ENCODE measurements around the gene HDAC5. TPM values are rescaled to one million over a fixed set of nuclear protein-coding genes. Genes with fewer than 3 reads are reported as not detected.
"Not testable (repeated sequence)": the region's sequence is repeated elsewhere in the genome, so short reads cannot be mapped to it uniquely, and the experiment has no call there.

Gene HDAC5
- total RNA-seq, 1 donor from 2014 or later = 26.7 TPM

DNA sequence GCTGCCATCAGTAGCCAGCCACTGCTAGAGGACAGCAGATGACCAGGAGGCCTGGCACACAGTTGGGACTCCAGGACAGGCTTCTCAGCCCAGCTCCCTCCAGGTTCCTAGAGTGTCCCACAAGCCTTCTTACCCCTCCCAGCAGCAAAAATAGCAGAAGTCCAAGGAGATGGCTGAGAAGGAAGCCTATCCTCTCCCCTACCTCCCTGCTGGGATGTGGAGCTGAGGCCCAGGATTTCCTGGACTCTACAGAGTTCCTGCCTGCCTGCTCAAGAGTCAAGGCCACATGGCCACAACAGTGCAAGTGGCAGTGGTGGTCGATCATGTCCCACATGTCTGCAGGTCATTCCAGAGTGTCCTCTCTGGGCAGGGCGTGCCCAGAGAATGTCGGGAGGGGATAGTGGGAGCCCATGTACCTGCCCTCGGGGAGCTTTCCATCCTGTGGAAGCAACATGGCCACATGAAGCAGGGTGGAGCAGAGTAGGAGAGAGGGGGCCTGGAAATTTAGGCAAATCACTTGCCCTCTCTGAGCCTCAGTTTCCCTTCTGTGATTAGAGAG is 10.6 kb upstream of the HDAC5 start:
- no peak for DNase-seq (ENCODE audit: low spot score)

DNA sequence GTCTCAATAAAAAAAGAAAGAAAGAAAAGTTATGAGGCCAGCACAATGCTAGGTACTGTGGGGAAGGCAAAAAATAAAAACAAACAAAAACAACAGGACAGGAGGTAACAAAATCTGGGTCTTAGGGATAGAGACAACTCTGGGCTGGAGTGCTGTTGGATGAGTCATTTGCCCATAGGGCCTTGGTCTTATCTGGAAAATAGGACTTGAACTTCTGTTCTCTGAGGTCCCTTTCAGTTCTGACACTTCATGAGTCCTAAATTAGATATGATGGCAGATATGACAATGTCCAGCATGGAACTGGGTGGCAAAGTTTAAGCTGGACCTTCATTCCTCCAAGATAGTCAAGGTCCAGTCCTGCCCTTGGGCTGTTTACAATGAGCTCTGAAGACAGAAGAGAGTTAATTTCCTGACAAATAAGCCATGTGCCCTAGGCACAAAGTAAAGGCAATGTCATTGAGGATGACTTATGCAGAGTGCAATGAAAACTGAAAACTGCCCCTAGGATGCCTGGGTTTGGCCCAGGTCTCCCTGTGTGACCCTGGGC is 8.9 kb upstream of the HDAC5 start:
- DNase-seq (ENCODE audit: low spot score) = no peak

DNA sequence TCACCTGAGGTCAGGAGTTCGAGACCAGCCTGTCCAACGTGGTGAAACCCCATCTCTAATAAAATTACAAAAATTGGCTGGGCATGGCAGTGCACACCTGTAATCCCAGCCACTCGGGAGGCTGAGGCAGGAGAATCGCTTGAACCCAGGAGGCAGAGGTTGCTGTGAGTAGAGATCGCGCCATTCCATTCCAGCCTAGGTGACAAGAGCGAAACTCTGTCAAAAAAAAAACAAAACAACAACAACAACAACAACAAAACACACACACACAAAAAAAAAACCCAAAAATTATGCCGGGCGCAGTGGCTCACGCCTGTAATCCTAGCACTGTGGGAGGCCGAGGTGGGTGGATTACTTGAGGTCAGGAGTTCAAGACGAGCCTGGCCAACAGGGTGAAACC is 7.9 kb upstream of the HDAC5 start:
- DNase-seq (ENCODE audit: low spot score) = not testable (repeated sequence)

DNA sequence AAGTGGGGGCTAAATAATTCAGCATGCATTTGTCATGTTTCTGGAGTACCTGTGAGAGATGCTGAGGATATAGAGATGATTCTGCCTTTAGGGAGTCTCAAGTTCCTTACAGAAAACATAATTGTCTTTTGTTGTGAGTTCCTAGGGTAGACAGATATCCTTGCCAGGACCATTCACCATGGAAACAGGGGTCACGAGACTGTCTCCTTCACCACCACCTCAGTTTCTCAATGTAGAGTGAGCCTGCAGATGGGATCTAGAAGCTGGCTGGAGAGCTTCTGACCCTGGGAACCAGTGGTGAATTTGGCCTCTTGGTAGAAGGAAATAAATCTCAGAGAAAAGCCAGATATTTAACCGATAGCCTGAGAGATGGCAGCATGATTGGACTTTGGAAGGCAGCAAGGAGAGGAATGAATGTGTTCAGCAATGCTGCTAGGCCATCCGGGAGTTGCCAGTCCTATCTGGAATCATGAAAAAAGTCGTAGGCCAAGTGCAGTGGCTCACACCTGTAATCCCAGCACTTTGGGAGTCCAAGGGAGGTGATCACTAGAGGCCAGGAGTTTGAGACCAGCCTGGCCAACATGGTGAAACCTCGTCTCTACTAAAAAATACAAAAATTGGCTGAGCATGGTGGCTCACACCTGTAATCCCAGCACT is 7.4 kb upstream of the HDAC5 start:
- DNase-seq (ENCODE audit: low spot score) = no peak

DNA sequence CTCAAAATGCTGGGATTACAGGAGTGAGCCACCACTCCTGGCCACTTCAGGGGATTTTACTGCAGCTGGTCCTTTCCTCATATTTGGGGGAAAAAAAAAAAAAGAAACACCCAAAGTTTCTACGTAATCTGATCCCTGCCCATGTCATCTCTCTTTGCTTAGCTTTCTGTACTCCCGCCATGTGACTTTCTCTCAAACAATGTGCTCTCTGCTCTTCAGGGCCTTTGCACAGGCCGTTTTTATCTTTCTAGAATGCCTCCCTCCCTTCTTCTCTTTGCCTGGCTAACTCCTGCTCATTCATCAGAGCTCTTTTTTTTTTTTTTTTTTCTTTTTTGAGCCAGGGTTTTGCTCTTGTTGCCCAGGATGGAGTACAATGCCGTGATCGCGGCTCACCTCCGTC is 4.9 kb upstream of the HDAC5 start:
- no peak for DNase-seq (ENCODE audit: low spot score)

DNA sequence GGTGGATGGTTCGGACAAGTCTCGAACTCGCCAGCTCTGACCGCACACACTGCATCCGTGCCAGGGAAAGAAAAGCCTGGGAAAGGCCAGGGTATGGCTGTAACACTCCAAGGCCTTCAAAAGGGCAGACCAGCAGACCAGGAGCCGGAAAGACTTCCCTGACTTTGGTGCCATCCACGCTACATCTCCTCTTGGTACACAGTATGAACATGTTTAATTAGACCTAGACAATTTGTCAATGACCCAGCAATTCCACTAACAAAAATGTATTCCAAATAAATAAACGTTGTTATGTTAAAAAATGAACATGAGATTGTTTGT is 637 bp upstream of the HDAC5 start:
- no peak for DNase-seq (ENCODE audit: low spot score)

DNA sequence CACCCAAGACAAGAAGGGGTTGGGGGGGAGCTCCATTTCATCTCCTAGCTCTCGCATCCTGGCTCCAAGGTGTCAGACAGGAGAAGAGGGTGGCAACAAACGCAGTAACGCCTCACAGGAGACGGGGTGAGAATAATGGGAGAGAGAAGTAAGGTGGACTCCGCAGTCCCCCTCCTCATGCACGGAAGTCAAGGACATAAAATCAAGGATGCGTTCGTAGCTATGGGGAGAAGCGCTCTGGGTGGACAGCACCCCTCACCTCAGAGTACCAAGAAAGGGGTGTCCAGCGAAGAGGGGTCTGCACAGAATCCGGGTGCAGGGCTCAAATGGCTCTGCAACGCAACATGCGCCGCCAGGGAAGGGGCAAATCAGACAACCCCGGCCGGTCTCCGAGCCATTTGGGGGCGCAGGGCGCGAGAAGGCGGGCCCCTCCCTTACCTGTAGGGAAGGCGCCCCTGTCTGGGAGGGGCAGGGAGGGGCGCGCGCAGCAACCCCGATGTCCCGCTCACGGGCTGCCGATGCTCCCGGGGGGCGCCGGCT is 555 bp downstream of the HDAC5 start:
- DNase-seq (ENCODE audit: low spot score) = no peak

DNA sequence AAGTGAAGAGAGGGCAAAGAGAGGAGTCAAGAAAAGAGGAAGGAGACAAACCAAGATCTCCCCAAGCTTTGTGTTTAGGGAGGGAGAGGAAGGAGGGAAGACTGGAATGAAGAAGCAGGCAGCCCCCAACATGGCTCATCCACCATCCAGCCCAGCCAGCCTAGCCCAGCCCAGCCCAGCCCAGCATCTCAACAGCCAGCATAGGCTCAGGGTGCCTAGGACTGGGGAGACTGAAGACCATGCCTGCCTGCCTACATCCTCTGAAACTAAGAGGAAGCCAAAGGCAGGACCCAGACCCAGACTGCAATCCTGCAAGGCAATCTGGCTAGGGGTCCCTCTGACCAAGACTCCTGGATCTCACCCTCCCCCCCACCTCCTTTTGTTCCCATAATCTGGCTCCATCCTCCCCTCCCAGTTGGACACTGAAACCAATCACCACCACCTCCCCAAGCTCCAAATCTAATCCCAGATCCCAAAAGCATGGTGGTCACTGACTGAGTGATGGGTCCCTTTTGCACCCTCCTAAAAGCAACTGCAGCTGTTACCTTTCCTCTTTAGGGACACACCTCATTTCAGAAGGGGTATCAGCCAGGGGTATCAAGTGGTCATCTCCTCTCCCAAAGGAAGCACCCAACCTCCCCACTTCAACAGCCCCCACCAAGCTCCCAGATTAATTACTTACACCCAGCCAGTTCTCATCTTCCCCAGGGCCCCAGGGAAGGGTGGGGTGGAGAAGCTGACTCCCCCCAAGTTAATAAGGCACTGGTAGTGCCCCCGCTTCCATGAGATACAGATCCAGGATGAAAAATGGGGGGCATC is 1.2 kb downstream of the HDAC5 start:
- no peak for DNase-seq (ENCODE audit: low spot score)

DNA sequence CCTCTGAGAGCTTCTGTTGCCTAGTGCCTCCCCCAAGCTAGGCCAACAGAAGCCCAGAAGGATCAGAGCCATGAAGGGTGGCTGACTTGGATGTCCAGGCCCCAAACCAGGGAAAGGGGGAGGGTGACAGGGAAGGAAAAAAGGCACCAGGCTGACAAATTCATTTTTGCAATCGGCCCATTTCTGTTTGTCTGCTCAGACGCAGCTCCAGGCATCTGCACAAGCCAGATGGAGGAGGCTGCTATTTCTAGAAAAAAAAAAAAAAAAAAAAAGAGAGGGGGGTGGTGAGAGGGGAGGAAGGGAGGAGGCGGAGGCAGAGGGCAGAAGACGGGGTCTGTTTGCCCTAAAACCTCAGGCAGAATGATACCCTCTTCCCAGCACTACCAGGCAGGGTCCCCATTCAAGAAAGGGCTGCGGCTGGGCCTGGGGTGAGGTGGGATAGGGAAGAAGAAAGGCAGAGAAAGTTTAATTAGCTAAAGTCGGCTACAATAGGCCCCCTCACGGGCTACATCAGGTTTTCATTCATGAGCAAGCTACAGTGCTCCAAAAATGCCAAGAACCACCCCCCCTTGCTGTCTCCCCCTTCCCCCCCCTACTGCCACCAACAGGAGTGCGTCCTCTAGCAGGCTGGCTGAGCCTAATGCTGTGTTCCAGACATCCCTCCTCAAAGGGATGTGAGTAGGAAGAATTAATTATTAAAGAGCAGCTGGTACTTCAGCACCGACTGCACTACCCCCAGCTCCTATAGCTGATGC is 2.4 kb downstream of the HDAC5 start:
- no peak for DNase-seq (ENCODE audit: low spot score)

DNA sequence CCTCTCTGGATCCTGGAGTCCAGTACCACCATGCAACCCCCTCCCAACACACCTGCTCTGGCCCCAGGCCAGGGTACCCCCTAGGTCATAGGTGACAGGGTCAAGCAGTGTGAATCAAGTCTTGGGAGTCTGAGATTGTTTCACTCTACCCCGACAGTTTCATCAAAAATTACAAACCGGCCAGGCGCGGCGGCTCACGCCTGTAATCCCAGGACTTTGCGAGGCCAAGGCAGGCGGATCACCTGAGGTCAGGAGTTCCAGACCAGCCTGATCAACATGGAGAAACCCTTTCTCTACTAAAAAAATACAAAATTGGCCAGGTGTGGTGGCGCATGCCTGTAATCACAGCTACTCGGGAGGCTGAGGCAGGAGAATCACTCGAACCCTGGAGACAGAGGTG is 3.2 kb downstream of the HDAC5 start:
- not testable (repeated sequence) for DNase-seq (ENCODE audit: low spot score)

DNA sequence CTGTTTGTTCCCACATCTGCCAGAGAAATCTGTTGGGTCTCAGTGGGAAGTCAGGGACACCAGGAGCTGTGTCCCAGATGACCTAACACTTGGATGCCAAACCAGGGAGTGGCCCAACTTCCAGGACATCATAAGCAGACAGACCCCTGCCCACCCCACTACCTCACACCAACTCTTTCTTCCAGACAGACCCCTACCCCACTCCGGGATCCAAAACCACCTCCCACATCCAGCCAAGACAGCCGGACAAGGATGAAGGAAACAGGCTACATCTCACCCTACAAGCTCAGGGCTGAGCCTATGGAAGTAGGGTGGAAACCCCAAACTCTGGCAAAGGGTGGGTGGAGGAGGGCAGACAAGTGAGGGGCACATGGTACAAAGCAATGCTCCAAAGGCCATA is 3.6 kb downstream of the HDAC5 start:
- no peak for DNase-seq (ENCODE audit: low spot score)

DNA sequence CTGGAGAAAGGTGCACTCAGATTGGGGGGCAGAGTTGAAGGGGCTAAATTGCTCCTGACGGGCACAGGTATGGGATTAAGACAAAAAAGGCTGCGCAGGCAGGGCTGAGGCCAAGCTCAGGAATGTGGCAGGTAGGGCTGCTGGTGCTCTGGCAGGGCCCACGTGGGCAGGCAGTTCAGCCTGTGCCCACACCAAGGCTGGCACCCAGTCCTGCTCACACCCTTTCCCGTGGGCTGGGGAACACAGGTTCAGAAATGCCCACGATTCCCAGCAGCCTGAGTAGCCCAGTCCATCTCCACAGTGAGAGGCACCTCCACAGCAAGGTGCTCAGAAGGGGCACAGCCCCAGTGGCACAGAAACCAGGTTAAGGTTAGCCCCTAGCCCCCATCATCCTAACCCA is 4.4 kb downstream of the HDAC5 start:
- DNase-seq (ENCODE audit: low spot score) = no peak

DNA sequence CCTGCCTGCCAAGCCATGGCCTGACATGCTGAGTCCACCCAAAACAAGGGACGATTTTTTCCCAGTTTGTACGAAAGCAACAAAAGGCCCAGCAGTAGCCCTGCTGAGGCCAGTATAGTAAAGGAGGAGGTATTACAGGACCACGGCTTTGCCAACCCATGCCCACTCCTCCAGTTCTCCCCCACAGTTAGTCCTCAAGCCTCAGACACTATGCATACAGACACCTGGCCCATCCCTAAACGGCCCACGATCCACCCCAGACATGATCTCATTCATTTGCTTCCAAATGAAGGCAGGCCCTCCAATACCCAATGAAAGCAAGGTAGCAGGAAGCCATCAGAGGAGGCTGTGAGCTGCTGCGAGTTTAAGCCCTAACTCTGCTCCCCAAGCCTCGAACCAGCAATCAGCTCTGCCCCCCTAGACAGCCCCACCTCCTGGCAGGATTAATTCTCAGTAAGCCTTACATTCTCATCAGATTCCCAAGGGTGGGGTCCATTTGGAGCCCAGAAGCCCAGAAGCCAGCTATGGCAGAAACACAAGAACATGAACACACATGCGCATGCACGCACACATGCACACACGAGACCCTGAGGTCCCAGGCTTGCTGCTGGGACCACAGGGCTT is 4.9 kb downstream of the HDAC5 start:
- no peak for DNase-seq (ENCODE audit: low spot score)

DNA sequence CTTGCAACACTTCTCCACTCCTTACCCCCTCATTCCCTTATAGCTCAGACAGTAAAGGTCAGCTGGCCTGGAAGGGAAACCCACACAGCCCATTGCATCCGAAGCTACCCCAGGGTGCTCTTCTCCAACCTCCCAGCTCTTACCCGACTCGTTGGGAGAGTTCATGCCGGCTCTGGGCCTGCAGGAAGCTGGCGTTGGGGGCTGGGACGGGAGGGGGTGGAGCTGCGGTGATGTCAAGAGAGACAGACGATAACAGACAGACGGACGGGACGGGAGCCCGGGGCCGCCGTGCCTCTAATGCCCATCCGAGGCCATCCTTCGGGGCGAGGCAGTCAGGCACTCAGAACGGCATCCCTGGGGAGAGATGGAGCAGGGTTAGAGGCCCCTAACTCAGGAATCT is 6.1 kb downstream of the HDAC5 start:
- DNase-seq (ENCODE audit: low spot score) = no peak

DNA sequence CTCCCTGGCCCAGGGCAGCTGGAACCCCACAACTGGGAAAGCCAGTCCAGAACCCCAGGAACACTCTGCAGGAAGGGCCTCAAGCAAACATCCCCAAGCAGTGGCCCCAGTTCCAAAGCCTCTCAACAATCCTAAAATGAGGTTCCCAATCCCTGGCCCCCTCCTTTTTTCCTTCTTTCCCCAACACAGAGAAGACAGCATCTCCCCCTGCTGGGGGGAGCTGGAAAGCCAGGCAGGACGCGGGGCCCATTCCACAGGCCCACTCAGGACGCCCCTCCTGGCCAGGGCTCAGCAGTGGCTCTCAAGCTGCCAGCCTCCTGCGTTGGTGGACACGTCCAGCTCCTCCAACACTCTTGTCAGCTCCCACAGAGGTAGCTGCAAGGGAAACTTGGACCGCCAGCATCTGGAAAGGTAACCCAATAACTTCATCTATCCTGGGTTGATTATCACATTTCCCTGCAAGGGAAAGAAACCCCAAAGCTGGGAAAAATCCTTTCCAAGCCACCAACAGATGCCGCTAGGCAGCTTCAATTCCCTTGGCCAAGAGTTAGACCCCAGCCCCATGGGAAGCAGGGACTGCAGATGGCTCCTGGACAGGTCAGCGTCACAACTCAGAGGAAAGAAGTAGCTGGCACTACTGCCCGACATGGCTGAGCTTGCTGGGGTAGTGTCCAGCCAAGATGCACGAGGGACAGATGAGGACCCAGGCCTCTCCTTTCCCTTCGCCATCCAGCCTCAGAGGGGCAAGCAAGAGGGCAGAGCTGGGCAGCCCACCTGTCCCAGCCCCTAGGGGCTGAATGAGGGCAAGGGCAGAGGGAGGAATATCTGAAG is 7.6 kb downstream of the HDAC5 start:
- no peak for DNase-seq (ENCODE audit: low spot score)

DNA sequence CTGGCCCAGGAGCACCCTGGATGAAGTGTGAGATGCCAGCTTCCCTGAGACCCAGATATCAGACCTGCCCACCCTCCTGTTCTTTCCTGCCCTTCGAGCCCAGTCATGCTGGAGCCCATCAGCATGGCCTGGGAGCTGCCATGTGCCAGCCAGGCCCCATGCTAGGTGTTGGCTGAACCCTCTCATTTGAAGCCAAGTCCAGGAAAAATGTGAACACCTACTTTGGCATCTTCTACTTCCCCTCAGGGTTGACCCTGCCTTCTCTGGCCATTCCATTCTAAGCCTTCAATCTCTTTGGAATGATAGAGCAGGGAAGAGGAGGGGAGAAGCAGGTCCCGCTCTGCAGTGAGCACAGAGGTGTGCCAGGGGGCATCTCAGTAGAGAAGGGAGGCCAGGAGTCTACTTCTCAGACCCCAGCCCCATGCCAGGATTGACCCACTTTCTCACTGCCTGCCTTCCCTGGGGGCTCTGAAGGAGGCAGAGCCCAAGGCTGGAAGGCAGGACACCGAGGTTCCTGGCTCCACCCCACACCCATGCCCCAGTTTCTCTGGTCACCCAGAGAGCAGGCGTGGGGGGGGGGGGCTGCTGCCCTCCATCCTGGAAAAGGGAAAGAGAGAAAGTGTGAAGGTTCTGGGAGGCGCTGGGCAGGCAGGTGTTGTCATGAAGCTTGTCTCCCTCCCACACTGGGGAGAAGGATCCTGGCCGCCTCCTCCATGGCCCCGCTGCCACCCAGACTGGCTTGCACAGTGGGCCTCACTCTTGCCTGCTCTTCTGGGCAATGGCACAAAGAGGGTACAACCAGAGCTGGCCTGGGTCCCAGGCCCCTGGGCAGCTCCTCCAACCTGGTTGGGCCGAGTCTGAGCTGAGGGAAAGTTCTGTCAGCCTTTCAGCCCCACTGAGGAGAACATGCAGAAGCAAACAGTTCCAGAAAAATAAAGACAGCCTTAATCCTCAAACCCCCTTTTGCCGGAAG is 9.3 kb downstream of the HDAC5 start:
- no peak for DNase-seq (ENCODE audit: low spot score)

DNA sequence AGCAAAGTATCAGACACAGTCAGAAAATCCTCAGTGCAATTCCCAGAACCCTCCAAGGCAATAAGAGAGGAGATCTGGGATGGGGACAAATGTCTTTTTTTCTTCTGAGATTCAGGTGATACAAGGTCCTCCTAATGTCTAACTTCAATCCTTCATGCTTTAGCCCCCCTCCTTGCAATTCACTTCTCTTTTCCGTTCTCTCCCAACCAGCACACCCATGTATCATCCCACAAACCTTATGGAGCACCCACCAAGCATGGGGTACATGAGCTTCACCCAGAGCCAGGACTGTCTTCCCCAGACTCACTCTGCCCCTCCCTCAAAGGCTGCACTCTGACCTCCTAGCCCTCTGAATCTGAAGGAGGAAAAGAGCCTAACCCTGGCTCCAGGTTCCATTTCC is 10.1 kb downstream of the HDAC5 start:
- no peak for DNase-seq (ENCODE audit: low spot score)

DNA sequence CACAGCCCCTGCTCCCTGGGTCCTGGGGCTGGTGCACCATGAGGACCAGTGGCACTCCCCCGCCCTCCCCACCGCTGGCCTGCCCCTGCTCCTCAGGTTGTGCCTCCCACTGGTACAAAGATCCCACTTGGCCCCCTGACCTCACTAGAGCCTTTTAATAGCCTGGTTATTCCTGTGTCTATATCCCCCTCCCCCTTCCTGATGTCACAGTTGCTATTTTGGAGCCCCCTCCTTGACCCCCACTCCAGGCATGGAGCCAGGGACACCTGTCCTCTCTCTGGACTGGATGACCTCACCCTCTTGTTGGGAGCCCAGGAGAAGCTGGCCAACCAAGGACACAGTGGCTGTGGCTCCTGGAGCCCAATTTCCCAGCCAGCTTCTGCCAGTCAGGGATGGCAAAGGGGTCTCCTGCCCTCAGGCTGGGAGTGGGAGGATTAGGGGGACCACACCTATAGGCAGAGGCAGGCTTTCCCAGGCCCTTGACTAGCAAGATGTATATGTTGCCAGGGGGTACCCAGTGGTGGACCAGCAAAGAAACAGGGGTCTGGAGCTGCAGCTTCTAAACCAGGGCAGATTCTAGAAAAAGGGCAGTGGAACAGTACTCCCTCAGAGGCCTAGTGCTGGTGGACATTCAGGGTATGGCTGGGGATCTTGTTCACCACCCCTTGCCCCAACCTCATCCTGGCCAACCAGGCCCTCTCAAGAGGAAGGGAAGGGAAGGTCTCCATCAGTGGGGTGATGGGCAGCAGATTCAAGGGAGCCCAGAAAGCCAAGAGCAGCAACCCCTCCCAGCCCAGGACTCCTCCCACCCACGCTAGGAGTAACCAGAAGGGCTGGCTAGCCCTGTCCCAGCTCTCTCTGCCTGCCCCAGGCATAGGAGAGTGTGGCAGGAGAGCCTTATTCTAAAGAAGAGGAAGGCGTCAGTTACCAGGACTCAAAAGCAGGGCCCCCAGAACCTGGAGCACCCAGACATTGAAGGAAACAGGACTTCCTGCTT is 10.9 kb downstream of the HDAC5 start:
- no peak for DNase-seq (ENCODE audit: low spot score)

Measured in umbilical cord (tissue), 2 donors.